GM19372 (cell line): ENCODE data around the gene PFN4.
A peak's percentile ranks its signal among the peaks of the same experiment; 100 is the strongest.
"Not testable (repeated sequence)": the region's sequence is repeated elsewhere in the genome, so short reads cannot be mapped to it uniquely, and the experiment has no call there.

ENCODE experiments used
- ATAC-seq: cut with Tn5 transposase; IDR thresholded peaks from one replicate; pipeline ENCODE4 v1.9.1; 2021; ENCODE audit warnings: mild to moderate bottlenecking, low read depth, moderate library complexity; ENCODE audit not compliant: unreplicated experiment

Gene PFN4

GRCh38 chr2:24123195-24123921 lies at the start of gene PFN4, which contains the start of gene FAM228B:
PFN4 (minus strand) TSS chr2:24123334; CDS start chr2:24122535, 799 bp downstream.
FAM228B (plus strand) TSS chr2:24123469; CDS start chr2:24124362, 893 bp downstream.
- peak; percentile 91 for ATAC-seq

- ATAC-seq, result no peak
Observed at GRCh38 chr2:24169023-24169422, 45.9 kb upstream of the PFN4 start.

- ATAC-seq, result peak; percentile 75
Observed at GRCh38 chr2:24164416-24164973, 41.4 kb upstream of the PFN4 start.

- ATAC-seq, result no peak
Observed at GRCh38 chr2:24163601-24164000, 40.5 kb upstream of the PFN4 start.

- no peak for ATAC-seq
Observed at GRCh38 chr2:24163186-24163585, 40.1 kb upstream of the PFN4 start.

- no peak for ATAC-seq
Observed at GRCh38 chr2:24162494-24162893, 39.4 kb upstream of the PFN4 start.

GRCh38 chr2:24160761-24161160 lies 37.6 kb upstream of the PFN4 start:
- no peak for ATAC-seq

- no peak for ATAC-seq
Observed at GRCh38 chr2:24159708-24160107, 36.6 kb upstream of the PFN4 start.

- no peak for ATAC-seq
Observed at GRCh38 chr2:24158131-24158530, 35.0 kb upstream of the PFN4 start.

- ATAC-seq, result no peak
Observed at GRCh38 chr2:24153478-24153877, 30.3 kb upstream of the PFN4 start.

- no peak for ATAC-seq
Observed at GRCh38 chr2:24152413-24153197, 29.5 kb upstream of the PFN4 start.

- no peak for ATAC-seq
Observed at GRCh38 chr2:24147364-24147763, 24.2 kb upstream of the PFN4 start.

GRCh38 chr2:24140305-24140704 lies 17.2 kb upstream of the PFN4 start:
- ATAC-seq, result not testable (repeated sequence)

- ATAC-seq, result no peak
Observed at GRCh38 chr2:24132543-24132942, 9.4 kb upstream of the PFN4 start.

- no peak for ATAC-seq
Observed at GRCh38 chr2:24125956-24126355, 2.8 kb upstream of the PFN4 start.

- no peak for ATAC-seq
Observed at GRCh38 chr2:24123922-24124580, 917 bp upstream of the PFN4 start.

- ATAC-seq, result no peak
Observed at GRCh38 chr2:24122366-24123194, 554 bp downstream of the PFN4 start.

GRCh38 chr2:24121469-24121868 lies 1.7 kb downstream of the PFN4 start:
- no peak for ATAC-seq

- no peak for ATAC-seq
Observed at GRCh38 chr2:24121066-24121465, 2.1 kb downstream of the PFN4 start.

GRCh38 chr2:24117902-24118301 lies 5.2 kb downstream of the PFN4 start:
- no peak for ATAC-seq
